Measurements from ENCODE around the gene BICC1. TPM values are rescaled to one million over a fixed set of nuclear protein-coding genes. Genes with fewer than 3 reads are reported as not detected.

Gene BICC1
- total RNA-seq, 1 donor from 2014 or later = 9.3 TPM

DNA sequence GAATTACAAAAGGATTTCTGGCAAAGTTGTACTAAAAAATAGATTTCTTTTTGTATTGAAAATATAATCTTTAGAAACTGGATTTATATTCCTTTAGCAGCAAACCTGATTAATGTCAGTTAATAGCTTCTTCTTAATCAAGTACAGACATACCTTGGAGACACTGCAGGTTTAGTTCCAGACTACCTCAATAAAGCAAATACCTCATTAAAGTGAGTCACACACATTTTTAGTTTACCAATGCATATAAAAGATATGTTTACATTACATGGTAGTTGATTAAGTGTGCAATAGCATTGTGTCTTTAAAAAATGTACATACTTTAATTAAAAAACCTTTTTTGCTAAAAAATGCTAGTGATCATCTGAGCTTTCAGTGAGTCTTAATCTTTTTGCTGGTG lies 215.0 kb downstream of the BICC1 start:
- Mint-ChIP-seq H3K4me1 (no peaks in the 10 kb centered on the region), H3K36me3 (peaks cover 12% of the 10 kb centered on the region), H3K4me3 (no peak overlapping the region), H3K9me3 (peaks cover 26% of the 10 kb centered on the region), H3K27ac (no peak overlapping the region), H3K27me3 (ENCODE audit: low read depth) (peaks cover 5% of the 10 kb centered on the region)
- TF ChIP-seq CTCF (IDR thresholded peaks at IDR 0.05; ENCODE audit: unreplicated experiment) = no peak
- no peak for DNase-seq (ENCODE audit: low spot score in 2 of 2, unreplicated experiment in 2 of 2)

- Mint-ChIP-seq H3K27ac (no peak overlapping the region), H3K4me3 (no peak overlapping the region), H3K27me3 (ENCODE audit: low read depth) (no peaks in the 10 kb centered on the region), H3K4me1 (no peaks in the 10 kb centered on the region), H3K9me3 (peaks cover 26% of the 10 kb centered on the region), H3K36me3 (peaks cover 12% of the 10 kb centered on the region)
- DNase-seq (ENCODE audit: low spot score in 2 of 2, unreplicated experiment in 2 of 2) = no peak
- TF ChIP-seq CTCF (IDR thresholded peaks at IDR 0.05; ENCODE audit: unreplicated experiment) = no peak
Observed at GRCh38 chr10:58731276-58731675, 218.6 kb downstream of the BICC1 start.

GRCh38 chr10:58733436-58733835 lies 220.8 kb downstream of the BICC1 start:
- Mint-ChIP-seq H3K27ac (no peak overlapping the region), H3K27me3 (ENCODE audit: low read depth) (no peaks in the 10 kb centered on the region), H3K4me3 (no peak overlapping the region), H3K4me1 (no peaks in the 10 kb centered on the region), H3K9me3 (peaks cover 27% of the 10 kb centered on the region), H3K36me3 (peaks cover 12% of the 10 kb centered on the region)
- TF ChIP-seq CTCF (IDR thresholded peaks at IDR 0.05; ENCODE audit: unreplicated experiment) = no peak
- no peak for DNase-seq (ENCODE audit: low spot score in 2 of 2, unreplicated experiment in 2 of 2)

DNA sequence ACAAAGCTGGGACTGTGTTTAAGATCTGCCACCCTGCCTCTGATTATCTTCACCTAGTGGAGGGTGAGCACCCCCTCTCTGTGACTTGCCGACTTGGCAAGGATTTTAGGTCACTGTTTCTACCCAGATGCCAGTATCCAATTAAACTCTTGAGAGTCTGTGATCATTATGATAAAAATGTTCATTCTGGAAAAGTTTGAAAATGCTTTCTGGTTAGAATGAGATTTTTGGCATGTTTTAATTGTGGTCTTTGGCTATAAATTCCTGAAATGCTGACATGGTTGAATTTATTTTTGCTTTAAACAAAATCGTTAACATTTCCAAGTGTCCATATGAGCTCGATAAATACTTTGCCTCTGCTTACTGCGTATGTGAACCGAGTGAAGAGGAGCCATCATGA lies 221.4 kb downstream of the BICC1 start:
- peaks cover 12% of the 10 kb centered on the region for H3K36me3 Mint-ChIP-seq
- no peak overlapping the region for H3K27ac Mint-ChIP-seq
- no peak overlapping the region for H3K4me3 Mint-ChIP-seq
- H3K9me3 Mint-ChIP-seq = peaks cover 23% of the 10 kb centered on the region
- TF ChIP-seq CTCF (IDR thresholded peaks at IDR 0.05; ENCODE audit: unreplicated experiment) = no peak
- DNase-seq (ENCODE audit: low spot score in 2 of 2, unreplicated experiment in 2 of 2) = no peak
- no peaks in the 10 kb centered on the region for H3K27me3 Mint-ChIP-seq (ENCODE audit: low read depth)
- no peaks in the 10 kb centered on the region for H3K4me1 Mint-ChIP-seq

DNA sequence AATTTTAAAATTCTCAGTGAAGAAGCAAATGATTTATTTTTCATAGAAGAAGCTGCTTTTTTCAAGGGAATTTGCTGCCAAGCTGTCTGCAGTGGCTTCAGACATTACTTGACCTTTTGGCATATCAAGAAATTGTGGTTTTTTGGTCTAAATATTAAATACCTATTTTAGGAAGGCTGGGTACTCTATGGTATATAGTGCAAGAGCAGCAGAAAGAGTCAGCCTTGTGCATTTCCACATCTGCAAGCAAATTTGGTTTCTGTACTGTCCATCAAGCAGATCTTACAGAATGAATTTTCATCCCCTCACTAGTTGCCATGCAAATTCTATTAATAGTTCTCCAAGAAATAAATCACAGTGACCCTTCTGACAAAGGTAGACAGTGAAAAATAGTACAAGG lies 222.0 kb downstream of the BICC1 start:
- Mint-ChIP-seq H3K36me3 (peaks cover 12% of the 10 kb centered on the region), H3K27ac (no peak overlapping the region), H3K4me3 (no peak overlapping the region), H3K4me1 (no peaks in the 10 kb centered on the region), H3K27me3 (ENCODE audit: low read depth) (no peaks in the 10 kb centered on the region), H3K9me3 (peaks cover 17% of the 10 kb centered on the region)
- no peak for TF ChIP-seq CTCF (IDR thresholded peaks at IDR 0.05; ENCODE audit: unreplicated experiment)
- no peak for DNase-seq (ENCODE audit: low spot score in 2 of 2, unreplicated experiment in 2 of 2)

DNA sequence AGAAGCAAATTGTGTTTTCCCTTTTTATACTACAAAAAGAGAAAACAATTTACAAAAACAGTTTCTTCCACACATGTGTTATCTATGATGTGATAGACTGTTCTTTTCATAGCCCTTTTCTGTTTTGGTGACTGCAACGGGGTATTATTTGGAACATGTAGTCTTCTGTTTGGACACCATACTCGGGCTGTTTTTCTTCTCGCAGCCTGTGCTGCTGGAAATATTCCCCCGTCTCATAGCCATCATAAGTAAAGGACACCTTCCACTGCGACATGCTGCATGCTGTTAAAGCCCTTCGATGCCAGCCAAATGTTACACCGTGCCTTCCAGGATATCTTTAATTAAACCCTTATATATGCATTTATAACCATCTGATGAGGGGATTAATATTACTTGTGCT lies 222.4 kb downstream of the BICC1 start:
- no peak overlapping the region for H3K4me3 Mint-ChIP-seq
- H3K4me1 Mint-ChIP-seq = no peaks in the 10 kb centered on the region
- DNase-seq (ENCODE audit: low spot score in 2 of 2, unreplicated experiment in 2 of 2) = no peak
- peaks cover 13% of the 10 kb centered on the region for H3K9me3 Mint-ChIP-seq
- no peaks in the 10 kb centered on the region for H3K27me3 Mint-ChIP-seq (ENCODE audit: low read depth)
- H3K27ac Mint-ChIP-seq = no peak overlapping the region
- H3K36me3 Mint-ChIP-seq = peaks cover 8% of the 10 kb centered on the region
- TF ChIP-seq CTCF (IDR thresholded peaks at IDR 0.05; ENCODE audit: unreplicated experiment) = no peak

Measured in mesothelial cell of epicardium (in vitro differentiated cells).